ENCODE data around the gene ZC3H12A.

- TF ChIP-seq CTCF (IDR thresholded peaks at IDR 0.05) (no peak), EP300 (IDR thresholded peaks at IDR 0.05) (no peak), POLR2AphosphoS5 (IDR thresholded peaks at IDR 0.05) (no peak)
These were observed 24.4 kb upstream of the ZC3H12A start for GRCh38 chr1:37449936-37450335.

All from gastroesophageal sphincter (tissue), 3 donors.